ENCODE measurements around the gene PLD1.

- TF ChIP-seq CTCF (conservative IDR thresholded peaks at IDR 0.05; ENCODE audit: low read length) (no peak), EZH2phosphoT487 (IDR thresholded peaks at IDR 0.05; ENCODE audit: borderline replicate concordance) (no peak)
Measured at GRCh38 chr3:171821778-171822358, 11.6 kb upstream of the PLD1 start.
